GM21786 (cell line): ENCODE data around the gene ADCY10.

Experiments
- ATAC-seq: cut with Tn5 transposase; IDR thresholded peaks from one replicate; pipeline ENCODE4 v1.9.1; 2021; ENCODE audit not compliant: unreplicated experiment

Gene ADCY10

DNA sequence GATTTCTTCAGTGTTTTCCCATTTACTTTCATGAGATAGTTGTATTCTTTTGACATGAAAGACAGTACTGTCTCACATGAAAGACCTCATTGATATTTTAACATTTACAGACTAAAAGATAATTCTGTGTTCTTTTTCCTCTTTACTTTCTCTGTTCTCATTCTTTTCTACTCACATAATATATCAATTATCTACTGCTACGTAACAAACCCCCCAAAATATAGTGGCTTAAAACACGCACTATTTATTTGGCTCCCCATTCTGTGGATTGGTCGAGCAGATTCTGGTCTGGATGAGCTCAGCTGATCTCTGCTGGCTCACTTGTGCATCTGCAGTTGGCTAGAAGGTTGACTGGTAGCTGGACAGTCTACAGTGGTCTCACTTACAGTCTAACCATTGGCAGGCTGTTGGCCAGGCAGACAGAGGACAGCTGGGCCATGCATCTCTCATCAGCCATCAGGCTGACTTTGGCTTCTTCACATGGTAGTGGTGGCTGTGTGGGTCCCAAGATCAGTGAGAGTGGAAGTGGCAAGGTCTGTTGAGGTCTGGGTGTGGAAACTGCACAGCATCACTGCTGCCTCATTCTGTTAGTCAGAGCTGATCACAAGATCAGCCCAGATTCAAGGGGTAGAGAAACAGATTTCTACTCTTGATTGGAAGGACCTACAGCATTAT, 128.9 kb downstream of the ADCY10 start:
- no peak for ATAC-seq

DNA sequence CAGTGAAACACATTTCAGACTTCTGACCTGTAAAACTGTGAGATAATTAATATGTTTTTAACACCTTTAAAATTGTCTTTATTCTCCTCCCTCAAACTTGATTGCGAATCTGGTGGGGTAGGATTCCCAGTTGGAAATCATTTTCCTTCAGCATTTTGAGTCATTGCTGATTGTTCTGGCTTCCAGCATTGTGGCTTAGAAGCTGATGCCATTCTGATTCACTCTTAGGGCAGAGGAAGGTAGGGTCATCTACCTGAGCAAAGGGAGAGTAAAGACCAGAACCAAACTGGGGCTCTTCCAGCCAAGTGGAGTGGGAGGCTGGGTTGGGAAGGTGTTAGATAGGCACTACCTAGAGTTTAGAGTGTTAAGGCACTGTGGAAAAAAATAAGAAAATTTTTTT, 131.0 kb downstream of the ADCY10 start:
- no peak for ATAC-seq

DNA sequence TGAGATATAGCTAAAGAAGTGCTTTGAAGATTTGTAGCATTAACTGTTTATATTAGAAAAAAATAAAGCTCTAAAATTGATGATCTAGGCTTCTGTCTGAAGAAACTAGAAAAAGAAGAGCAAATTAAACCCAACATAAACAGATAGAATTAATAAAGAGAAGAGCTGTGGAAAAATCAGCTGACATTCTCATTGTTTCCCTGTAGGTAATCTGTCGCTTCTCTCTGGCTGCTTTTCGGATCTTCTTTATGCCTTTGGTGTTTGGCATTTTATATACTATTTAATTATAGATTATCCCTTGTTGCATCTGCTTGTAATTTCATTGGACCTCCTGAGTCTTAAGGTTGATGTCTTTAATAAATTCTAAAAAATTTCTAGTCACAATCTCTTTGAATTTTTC, 132.4 kb downstream of the ADCY10 start:
- no peak for ATAC-seq

DNA sequence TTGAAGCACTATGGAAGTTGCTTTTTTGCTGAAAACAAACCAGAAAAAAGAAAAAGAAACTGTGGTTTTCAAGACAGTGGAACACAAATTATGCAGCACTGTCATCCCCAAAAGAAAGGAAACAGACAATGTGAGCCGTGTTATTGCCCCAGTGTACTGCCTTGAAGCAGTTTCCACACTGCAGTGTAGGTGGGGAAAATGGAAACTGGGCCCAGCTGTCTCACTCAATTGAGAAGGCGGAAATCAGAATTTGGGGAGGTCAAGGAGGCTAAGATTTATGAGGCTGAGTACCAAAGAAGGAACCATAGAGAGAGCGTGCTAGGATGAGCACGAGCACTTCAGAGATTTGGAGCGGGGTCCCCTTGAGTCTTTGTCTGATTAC, 136.7 kb downstream of the ADCY10 start:
- ATAC-seq: no peak

DNA sequence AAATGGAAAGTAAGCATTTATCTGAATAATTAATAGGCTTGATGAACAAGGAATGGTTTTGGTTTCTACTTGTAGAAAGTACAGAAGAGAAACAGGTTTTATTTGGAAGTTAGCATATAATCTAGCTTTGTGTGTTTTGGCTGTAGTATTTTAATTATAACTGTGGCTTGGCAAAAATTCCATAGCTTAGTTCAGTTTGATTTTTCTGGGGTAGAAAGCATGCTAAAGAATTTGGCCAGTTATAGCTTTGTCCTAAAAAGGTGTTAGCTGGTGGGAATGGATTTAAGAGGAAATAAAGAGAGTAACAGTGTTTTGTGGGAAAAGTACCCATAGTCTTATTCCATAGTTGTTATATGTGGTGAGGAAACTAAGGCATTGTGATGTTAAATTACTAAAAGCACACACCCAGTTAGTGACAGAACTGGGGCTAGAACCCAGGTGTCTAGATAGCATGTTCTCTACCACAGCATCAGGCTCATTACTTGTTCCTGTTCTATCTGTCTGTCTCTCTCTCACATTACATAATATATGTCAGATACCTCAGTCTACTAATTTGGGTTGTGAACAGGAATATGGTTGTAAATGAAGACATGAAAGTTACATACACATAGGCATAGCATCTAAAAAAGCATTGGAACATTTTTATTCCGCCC, 137.2 kb downstream of the ADCY10 start:
- ATAC-seq: no peak

DNA sequence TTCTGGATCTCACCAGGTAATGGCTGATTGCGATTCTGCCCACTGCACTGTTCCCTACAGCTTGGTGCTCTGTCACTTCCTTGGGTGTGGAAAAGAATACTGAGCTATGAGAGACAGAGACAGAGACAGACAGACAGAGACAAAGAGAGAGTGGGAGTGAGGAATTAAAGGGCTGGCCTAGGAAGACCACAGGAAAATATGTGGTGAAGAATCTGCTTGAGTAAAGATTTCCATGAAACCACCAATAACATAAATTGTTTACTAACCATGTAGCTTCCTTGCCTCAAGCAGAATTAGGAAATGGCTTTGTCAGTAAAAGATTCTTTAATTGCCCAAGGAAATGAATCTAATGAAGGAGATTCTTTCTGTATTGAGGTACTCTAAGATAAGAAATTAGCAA, 137.8 kb downstream of the ADCY10 start:
- ATAC-seq: no peak

DNA sequence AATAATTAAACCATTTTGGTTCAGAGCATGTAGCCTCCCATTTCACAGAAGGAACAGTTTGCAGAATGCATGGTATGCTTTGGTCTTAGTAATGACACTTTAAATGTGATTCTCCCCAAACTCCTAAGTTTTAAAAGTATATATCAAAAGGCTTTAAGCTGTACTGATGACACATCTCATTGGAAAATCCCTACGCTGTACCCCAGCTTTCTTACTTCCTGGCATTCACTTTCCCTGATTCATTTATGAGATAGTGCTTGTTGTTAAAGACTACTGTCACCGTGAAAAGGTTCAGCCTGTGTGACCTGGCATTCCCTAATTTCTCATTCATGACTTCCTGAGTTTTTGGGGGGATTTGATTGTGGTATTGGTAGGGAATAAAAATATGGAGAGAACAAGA, 138.8 kb downstream of the ADCY10 start:
- no peak for ATAC-seq

DNA sequence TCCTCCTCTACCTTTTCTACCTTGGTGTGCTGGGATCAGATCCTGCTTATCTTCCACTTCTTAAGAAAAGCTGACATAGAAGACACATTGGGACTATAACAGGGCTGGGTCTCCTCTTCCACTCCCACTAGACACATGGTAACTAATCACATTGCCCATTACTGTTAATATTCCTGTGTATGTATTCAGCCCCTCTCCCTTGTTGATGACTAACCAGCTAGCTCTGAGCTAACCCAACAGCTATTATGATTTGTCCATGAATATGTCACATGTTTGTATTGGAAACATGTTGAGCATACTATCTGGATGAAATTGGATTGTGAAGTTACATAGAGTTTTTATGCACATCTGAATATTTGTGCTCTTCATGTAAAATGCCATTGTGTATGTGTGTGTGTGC, 139.2 kb downstream of the ADCY10 start:
- no peak for ATAC-seq

DNA sequence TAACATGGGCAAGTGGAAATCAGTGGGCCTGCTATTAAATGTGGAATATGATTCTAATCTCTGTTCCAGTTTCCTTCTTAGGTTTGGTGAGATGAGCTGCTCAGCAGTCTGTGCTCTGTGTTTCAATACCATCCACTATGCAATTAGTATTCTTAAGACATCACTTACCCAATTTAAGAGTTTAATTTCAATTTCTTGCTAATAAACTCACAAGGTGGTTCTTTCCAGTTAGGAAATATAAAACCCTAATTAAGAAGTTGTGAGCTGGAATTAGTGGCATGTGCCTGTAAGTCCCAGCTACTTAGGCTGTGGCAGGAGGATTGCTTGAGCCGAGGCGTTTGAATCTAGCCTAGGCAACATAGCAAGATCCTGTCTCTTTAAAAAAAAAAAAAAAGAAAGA, 140.4 kb downstream of the ADCY10 start:
- ATAC-seq: no peak

DNA sequence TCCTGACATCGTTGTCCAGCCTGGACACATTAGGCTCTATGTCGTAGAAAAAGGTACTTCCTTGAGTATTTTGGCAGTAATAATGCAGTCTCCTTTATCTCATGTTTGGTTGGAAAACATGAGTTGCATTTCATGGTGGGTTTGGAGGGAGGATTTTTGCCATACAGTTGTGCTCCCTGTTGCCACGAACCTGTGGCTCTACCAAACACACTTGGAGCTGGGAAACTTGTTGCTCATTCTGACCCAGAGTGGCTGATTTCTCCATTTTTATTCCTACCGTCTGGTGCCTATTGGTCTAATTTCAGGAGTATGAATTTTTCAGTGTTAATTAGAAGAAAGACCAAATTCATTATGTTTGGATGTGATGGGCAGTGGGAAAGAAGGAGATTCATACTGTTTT, 141.5 kb downstream of the ADCY10 start:
- ATAC-seq: no peak

DNA sequence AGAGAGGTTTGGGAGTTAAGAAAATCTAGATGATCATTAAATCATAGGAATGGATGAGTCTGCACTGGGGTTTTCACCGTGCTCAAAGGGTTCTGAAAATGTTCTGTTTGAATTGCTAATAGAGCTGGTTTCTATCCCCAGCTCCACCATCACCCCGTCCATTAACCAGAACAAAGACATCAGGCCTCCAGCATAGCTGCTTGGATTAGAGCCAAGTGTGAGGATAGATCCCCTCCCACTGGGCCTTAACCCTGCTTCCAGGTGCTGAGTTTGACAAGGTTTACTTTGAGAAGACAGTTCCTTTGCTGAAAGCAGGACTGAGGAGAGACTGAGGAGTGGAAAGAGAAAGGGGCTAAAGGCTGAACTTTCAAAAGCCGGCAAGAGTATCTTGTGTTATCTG, 143.8 kb downstream of the ADCY10 start:
- ATAC-seq: no peak

DNA sequence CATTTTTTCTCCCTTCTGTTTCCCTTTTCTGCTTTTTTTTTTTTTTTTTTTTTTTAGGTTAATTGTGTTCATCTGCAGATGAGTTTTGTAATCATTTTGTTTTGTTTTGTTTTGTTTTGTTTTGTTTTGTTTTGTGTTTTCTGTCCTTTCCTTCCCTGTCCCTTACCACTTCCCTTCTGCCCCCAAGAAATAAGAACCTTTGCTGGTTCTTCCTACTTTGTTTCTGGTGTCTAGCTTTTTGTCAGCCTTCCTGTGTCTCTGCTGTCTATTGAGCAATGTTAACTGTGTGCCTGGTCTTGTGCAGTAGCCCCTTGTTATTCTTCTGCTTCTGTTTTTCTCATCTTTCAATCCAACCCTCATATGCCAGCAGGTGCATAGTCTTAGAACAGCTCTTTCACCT, 146.2 kb downstream of the ADCY10 start:
- no peak for ATAC-seq

DNA sequence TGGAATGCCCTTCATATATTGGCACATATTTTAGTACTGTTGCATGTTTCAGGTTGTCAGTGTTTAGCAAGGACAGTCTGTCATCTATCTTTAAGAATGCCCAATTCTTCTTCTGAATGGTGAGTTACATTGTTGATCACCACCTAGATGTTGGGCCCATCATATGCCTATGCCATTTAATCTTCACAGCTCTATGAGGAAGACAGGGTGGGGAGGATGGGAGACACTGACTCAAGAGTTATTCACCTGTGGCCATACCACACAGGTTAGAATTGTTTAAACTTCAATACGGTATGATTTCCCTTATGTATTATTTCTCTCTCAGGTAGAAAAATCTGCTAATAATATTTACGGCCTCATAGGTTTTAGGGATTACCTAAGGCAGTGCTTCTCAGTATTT, 147.4 kb downstream of the ADCY10 start:
- ATAC-seq: no peak

DNA sequence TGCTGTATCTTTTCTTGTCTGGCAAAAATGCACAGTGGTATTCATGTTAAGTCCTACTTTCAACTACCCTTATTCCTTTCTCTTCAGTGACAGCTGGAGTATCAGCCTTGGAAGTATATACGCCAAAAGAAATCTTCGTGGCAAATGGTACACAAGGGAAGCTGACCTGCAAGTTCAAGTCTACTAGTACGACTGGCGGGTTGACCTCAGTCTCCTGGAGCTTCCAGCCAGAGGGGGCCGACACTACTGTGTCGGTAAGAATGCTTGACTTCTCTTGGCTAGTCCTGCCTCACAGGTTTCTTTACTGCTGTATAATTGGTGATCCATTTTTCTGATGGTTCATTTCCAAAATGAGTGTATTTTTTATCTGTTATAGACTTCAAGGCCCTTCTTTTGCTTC, 148.4 kb downstream of the ADCY10 start:
- no peak for ATAC-seq

DNA sequence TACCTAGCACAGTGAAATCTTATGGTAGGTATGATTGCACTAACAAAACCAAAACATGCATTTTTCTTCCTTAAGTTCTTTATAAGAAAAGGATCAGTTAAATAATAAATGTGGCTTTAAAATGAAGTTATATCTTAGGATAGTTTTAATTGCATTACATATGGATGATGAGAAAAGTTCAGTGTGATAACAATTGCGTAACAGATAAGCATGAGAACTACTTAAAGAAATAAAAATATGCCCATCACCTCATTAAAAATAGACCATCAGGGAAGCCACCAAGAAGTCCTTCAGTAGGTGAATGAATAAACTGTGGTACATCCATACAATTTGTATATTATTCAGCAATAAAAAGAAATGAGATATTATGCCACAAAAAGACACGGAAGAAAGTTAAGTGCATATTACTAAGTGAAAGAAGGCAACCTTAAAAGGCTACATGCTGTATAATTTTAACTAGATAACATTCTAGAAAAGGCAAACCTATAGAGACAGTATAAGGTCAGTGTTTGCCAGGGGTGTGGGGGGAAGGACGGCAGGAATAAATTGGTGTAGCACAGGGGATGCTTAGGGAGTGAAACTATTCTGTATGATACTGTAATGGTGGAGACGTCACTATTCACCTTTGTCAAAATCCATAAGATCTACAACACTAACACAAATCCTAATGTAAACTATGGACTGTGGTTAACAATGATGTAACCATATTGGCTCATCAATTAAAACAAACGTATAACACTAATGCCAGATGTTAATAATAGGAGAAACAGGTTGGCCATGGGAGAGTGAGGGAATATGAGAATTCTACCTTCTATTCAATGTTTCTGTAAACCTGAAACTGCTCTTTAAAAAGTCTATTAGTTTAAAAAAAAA, 149.2 kb downstream of the ADCY10 start:
- ATAC-seq: no peak

DNA sequence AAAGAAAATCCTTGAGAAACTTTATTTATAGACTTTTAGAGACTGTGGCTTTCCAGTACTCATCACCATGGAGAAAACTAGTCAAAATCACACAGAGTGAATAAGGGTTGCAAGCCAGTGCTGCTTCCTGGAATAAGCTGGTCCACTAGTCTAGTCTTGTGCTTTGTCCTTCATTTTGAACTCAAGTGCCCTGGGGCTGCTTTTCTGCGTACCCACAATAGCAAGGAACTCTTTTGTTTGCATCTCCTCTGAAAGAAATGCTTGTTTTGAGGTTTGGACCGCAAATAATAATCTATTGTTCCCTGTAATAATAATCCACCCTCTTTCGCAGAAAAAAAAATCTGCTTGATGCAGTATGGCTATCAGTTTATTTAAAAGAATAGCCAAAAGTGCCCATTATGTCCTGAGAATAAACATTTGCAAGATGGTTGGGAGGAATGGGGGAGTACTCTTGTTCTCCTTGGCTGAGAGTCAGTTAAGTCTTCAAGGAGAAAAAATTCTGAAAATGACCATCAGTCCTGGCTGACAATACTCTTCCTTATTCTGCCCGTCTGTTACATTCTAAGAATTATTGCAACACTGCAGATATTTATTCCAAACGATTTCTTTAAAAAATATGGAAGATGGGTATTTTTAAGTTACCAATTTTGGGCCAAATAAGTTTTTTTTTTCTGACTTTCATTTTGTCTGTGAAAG, 150.3 kb downstream of the ADCY10 start:
- no peak for ATAC-seq

DNA sequence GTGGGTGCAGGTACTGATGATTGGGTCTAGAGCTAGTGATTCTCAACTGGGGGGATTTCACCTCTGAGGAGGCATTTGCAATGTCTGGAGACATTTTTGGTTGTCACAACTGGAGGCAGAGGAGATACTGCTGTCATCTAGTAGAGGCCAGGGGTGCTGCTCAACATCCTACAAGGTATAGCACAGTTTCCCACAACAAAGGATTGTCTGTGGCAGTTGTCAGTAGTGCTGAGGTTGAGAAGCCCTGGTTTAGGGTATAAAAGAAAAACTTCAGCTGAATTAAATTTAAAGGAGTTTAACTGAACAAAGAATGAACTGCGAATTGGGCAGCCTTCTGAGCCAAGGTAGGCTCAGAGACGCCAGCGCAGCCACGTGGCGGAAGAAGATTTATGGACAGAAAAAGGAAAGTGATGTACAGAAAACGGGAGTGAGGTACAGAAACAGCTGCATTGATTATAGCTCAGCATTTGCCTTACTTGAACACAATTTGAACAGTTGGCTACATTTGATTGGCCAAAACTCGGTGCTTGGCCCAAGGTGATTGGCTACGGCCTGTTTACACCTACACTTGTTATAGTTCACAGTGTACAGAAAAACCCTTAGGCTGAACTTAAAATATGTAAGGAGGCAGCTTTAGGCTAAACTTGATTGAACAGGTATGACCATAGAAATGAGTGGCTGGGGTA, 151.7 kb downstream of the ADCY10 start:
- ATAC-seq: no peak

DNA sequence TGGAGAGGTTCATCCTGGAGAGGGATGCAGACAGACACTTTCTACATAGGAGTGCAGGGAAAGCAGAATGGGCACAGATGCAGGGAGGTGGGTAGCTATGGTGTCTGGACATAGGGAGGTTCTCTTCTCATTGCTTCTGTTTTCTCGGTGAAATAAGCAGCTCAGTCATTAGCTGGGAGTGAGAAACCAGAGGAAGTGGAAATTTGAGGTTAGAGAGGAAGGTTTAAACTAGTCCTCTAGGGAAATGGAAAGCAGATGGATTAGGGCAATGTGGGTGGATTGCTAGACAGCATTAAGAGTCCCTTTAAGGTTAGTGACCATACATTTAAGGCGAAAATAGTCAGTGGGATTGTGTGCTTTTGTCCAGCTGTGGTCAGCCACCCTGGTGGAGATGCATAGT, 152.5 kb downstream of the ADCY10 start:
- ATAC-seq: no peak
